HG03064 (cell line): ENCODE results near the gene GPR158.

Experiments
- ATAC-seq: cut with Tn5 transposase; IDR thresholded peaks from one replicate; pipeline ENCODE4 v1.9.1; 2021; ENCODE audit warnings: low read depth; ENCODE audit not compliant: unreplicated experiment

Gene GPR158

GRCh38 chr10:25384618-25385017 lies 209.8 kb downstream of the GPR158 start:
- no peak for ATAC-seq

GRCh38 chr10:25388188-25388861 lies 213.5 kb downstream of the GPR158 start:
- ATAC-seq, result no peak

GRCh38 chr10:25388862-25389206 lies 214.0 kb downstream of the GPR158 start:
- ATAC-seq, result no peak

GRCh38 chr10:25390733-25391132 lies 215.9 kb downstream of the GPR158 start:
- ATAC-seq, result no peak

GRCh38 chr10:25392132-25392531 lies 217.3 kb downstream of the GPR158 start:
- ATAC-seq, result no peak

- ATAC-seq, result no peak
Measured at GRCh38 chr10:25393621-25394020, 218.8 kb downstream of the GPR158 start.

GRCh38 chr10:25398680-25399079 lies 223.9 kb downstream of the GPR158 start:
- ATAC-seq, result no peak

GRCh38 chr10:25405871-25406270 lies 231.1 kb downstream of the GPR158 start:
- ATAC-seq, result no peak

- ATAC-seq, result no peak
Measured at GRCh38 chr10:25417611-25418010, 242.8 kb downstream of the GPR158 start.

- no peak for ATAC-seq
Measured at GRCh38 chr10:25425776-25426175, 251.0 kb downstream of the GPR158 start.

- ATAC-seq, result no peak
Measured at GRCh38 chr10:25436431-25436830, 261.6 kb downstream of the GPR158 start.

GRCh38 chr10:25441270-25441669 lies 266.5 kb downstream of the GPR158 start:
- no peak for ATAC-seq

GRCh38 chr10:25444266-25444665 lies 269.5 kb downstream of the GPR158 start:
- no peak for ATAC-seq

GRCh38 chr10:25451401-25451800 lies 276.6 kb downstream of the GPR158 start:
- no peak for ATAC-seq

GRCh38 chr10:25453619-25454018 lies 278.8 kb downstream of the GPR158 start:
- no peak for ATAC-seq

- ATAC-seq, result no peak
Measured at GRCh38 chr10:25455980-25456567, 281.3 kb downstream of the GPR158 start.

GRCh38 chr10:25457552-25457951 lies 282.8 kb downstream of the GPR158 start:
- no peak for ATAC-seq

- no peak for ATAC-seq
Measured at GRCh38 chr10:25465582-25466372, 291.0 kb downstream of the GPR158 start.

GRCh38 chr10:25467881-25468280 lies 293.1 kb downstream of the GPR158 start:
- ATAC-seq, result no peak

GRCh38 chr10:25481467-25481866 lies 306.7 kb downstream of the GPR158 start:
- ATAC-seq, result no peak

GRCh38 chr10:25483999-25484398 lies 309.2 kb downstream of the GPR158 start:
- ATAC-seq, result no peak

- ATAC-seq, result no peak
Measured at GRCh38 chr10:25487266-25487665, 312.5 kb downstream of the GPR158 start.
